Skeletal muscle satellite cell (primary cell): Measurements from ENCODE around the gene PTPN14.

Experiments used
- H3K27me3 ChIP-seq: 2 replicates; pipeline ENCODE4 v1.7.0; 2013; ENCODE audit warnings: low read length; ENCODE audit not compliant: control insufficient read depth, insufficient read depth
- H3K36me3 ChIP-seq: 2 replicates; pipeline ENCODE4 v1.7.0; 2013; ENCODE audit warnings: mild to moderate bottlenecking, control low read depth, low read length; ENCODE audit not compliant: insufficient read depth
- H3K4me1 ChIP-seq: 2 replicates; pipeline ENCODE4 v1.7.0; 2013; ENCODE audit warnings: low read length; ENCODE audit not compliant: control insufficient read depth, insufficient read depth
- H3K4me2 ChIP-seq: 2 replicates; pipeline ENCODE4 v1.7.0; 2013; ENCODE audit warnings: mild to moderate bottlenecking, low read length
- H3K4me3 ChIP-seq: 2 replicates; pipeline ENCODE4 v1.7.0; 2013; ENCODE audit warnings: low read length
- H3K9ac ChIP-seq: 2 replicates; pipeline ENCODE4 v1.7.0; 2013; ENCODE audit warnings: mild to moderate bottlenecking, low read depth, low read length, moderate library complexity
- H3K9me3 ChIP-seq: replicated peaks from 2 replicates; pipeline ENCODE4 v1.7.0; 2013; ENCODE audit warnings: mild to moderate bottlenecking, control low read depth, low read length

The PTPN14 gene

GRCh38 chr1:214470132-214470531, 81.3 kb downstream of the PTPN14 start:
- Histone ChIP-seq H3K36me3 (no peaks in the 10 kb centered on the region), H3K9me3 (no peaks in the 10 kb centered on the region), H3K4me3 (no peak overlapping the region), H3K27me3 (no peaks in the 10 kb centered on the region), H3K4me2 (no peak overlapping the region), H3K9ac (no peak overlapping the region), H3K4me1 (peaks cover 37% of the 10 kb centered on the region)

- peaks cover 42% of the 10 kb centered on the region for H3K4me1 ChIP-seq
- H3K9ac ChIP-seq: no peak overlapping the region
- no peak overlapping the region for H3K4me2 ChIP-seq
- H3K36me3 ChIP-seq: peaks cover 5% of the 10 kb centered on the region
- H3K27me3 ChIP-seq: no peaks in the 10 kb centered on the region
- no peaks in the 10 kb centered on the region for H3K9me3 ChIP-seq
- no peak overlapping the region for H3K4me3 ChIP-seq
Measured at GRCh38 chr1:214469290-214469689, 82.1 kb downstream of the PTPN14 start.

GRCh38 chr1:214467078-214467585, 84.3 kb downstream of the PTPN14 start:
- H3K9me3 ChIP-seq: no peaks in the 10 kb centered on the region
- no peak overlapping the region for H3K4me3 ChIP-seq
- H3K4me1 ChIP-seq: peaks cover 34% of the 10 kb centered on the region
- H3K9ac ChIP-seq: no peak overlapping the region
- no peaks in the 10 kb centered on the region for H3K27me3 ChIP-seq
- no peak overlapping the region for H3K4me2 ChIP-seq
- peaks cover 13% of the 10 kb centered on the region for H3K36me3 ChIP-seq

GRCh38 chr1:214466403-214467077, 84.9 kb downstream of the PTPN14 start:
- peaks cover 16% of the 10 kb centered on the region for H3K36me3 ChIP-seq
- H3K4me3 ChIP-seq: no peak overlapping the region
- peaks cover 28% of the 10 kb centered on the region for H3K4me1 ChIP-seq
- no peak overlapping the region for H3K4me2 ChIP-seq
- H3K9me3 ChIP-seq: no peaks in the 10 kb centered on the region
- H3K9ac ChIP-seq: no peak overlapping the region
- H3K27me3 ChIP-seq: no peaks in the 10 kb centered on the region

- Histone ChIP-seq H3K4me3 (no peak overlapping the region), H3K27me3 (no peaks in the 10 kb centered on the region), H3K9ac (no peak overlapping the region), H3K9me3 (no peaks in the 10 kb centered on the region), H3K4me2 (peak overlapping the region; percentile 3), H3K36me3 (peaks cover 19% of the 10 kb centered on the region), H3K4me1 (peaks cover 23% of the 10 kb centered on the region)
Measured at GRCh38 chr1:214464445-214465287, 86.7 kb downstream of the PTPN14 start.

- H3K9ac ChIP-seq: peak overlapping the region; percentile 19
- H3K4me2 ChIP-seq: peak overlapping the region; percentile 31
Measured at GRCh38 chr1:214463596-214463995, 87.8 kb downstream of the PTPN14 start.

GRCh38 chr1:214462882-214463281, 88.5 kb downstream of the PTPN14 start:
- H3K4me3 ChIP-seq: no peak overlapping the region
- H3K4me2 ChIP-seq: no peak overlapping the region
- H3K36me3 ChIP-seq: peaks cover 19% of the 10 kb centered on the region
- no peaks in the 10 kb centered on the region for H3K9me3 ChIP-seq
- H3K9ac ChIP-seq: no peak overlapping the region
- no peaks in the 10 kb centered on the region for H3K27me3 ChIP-seq
- H3K4me1 ChIP-seq: peaks cover 23% of the 10 kb centered on the region

More at GRCh38 chr1:214463596-214463995, 87.8 kb downstream of the PTPN14 start:
- Histone ChIP-seq H3K36me3 (peaks cover 19% of the 10 kb centered on the region), H3K4me3 (no peak overlapping the region), H3K27me3 (no peaks in the 10 kb centered on the region), H3K9me3 (no peaks in the 10 kb centered on the region), H3K4me1 (peaks cover 23% of the 10 kb centered on the region)

- H3K4me2 ChIP-seq: no peak overlapping the region
- no peaks in the 10 kb centered on the region for H3K9me3 ChIP-seq
- peaks cover 18% of the 10 kb centered on the region for H3K4me1 ChIP-seq
- peaks cover 19% of the 10 kb centered on the region for H3K36me3 ChIP-seq
- H3K27me3 ChIP-seq: no peaks in the 10 kb centered on the region
- H3K4me3 ChIP-seq: no peak overlapping the region
- no peak overlapping the region for H3K9ac ChIP-seq
Measured at GRCh38 chr1:214461305-214461704, 90.1 kb downstream of the PTPN14 start.

GRCh38 chr1:214460304-214460916, 91.0 kb downstream of the PTPN14 start:
- H3K9ac ChIP-seq: no peak overlapping the region
- no peak overlapping the region for H3K4me3 ChIP-seq
- peaks cover 19% of the 10 kb centered on the region for H3K36me3 ChIP-seq
- H3K9me3 ChIP-seq: no peaks in the 10 kb centered on the region
- no peaks in the 10 kb centered on the region for H3K27me3 ChIP-seq
- no peak overlapping the region for H3K4me2 ChIP-seq
- H3K4me1 ChIP-seq: peaks cover 25% of the 10 kb centered on the region

GRCh38 chr1:214459895-214460294, 91.5 kb downstream of the PTPN14 start:
- H3K9me3 ChIP-seq: no peaks in the 10 kb centered on the region
- peaks cover 19% of the 10 kb centered on the region for H3K36me3 ChIP-seq
- H3K4me1 ChIP-seq: peaks cover 31% of the 10 kb centered on the region
- H3K27me3 ChIP-seq: no peaks in the 10 kb centered on the region
- H3K4me2 ChIP-seq: no peak overlapping the region
- H3K4me3 ChIP-seq: no peak overlapping the region
- H3K9ac ChIP-seq: no peak overlapping the region

- Histone ChIP-seq H3K36me3 (peaks cover 9% of the 10 kb centered on the region), H3K27me3 (no peaks in the 10 kb centered on the region), H3K4me3 (no peak overlapping the region), H3K9ac (no peak overlapping the region), H3K4me1 (peaks cover 32% of the 10 kb centered on the region), H3K4me2 (no peak overlapping the region), H3K9me3 (no peaks in the 10 kb centered on the region)
Measured at GRCh38 chr1:214458541-214458940, 92.9 kb downstream of the PTPN14 start.
